ENCODE measurements around the gene PALLD. TPM values are rescaled to one million over a fixed set of nuclear protein-coding genes. Genes with fewer than 3 reads are reported as not detected.
A peak's percentile ranks its signal among the peaks of the same experiment; 100 is the strongest.

PALLD gene
- total RNA-seq, 1 experiment from 2014 or later, result 166 TPM

DNA sequence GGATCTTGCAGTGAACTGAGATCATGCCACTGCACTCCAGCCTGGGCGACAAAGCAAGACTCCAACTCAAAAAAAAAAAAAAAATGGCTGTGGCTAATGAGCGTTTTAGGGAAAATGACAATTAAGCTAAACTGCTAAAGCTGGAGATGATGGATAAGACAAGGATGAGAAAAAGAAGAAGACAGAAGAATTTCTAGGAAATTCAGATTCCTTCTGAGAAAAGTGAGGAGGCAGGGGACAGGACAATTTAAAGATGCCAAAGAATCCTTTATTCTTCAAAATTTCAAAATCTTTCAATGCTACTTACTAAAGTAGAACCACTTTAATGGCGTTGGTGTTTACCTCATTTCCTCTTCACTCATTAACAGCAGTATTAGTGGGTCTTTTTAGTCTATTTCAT is 7.7 kb downstream of the PALLD start:
- Histone ChIP-seq H3K9me2 (ENCODE audit: insufficient read depth) (no peaks in the 10 kb centered on the region), H4K20me1 (ENCODE audit: insufficient read depth) (0 out of 2 replicates have a peak, but pooled peaks cover 8% of the 10 kb centered on the region), H3K4me3 (replicated peaks in 1 of 2; ENCODE audit: low read depth in 1 of 2, low read length in 2 of 2) (no peak overlapping the region), H3K9ac (ENCODE audit: low read length) (no peak overlapping the region), H3K4me2 (ENCODE audit: low read length) (no peak overlapping the region), H3K27ac (ENCODE audit: low read depth, low read length) (no peak overlapping the region), H2AFZ (ENCODE audit: low read depth, low read length, poor library complexity, severe bottlenecking) (no peak overlapping the region), H3K27me3 (ENCODE audit: insufficient read depth, low read length) (no peaks in the 10 kb centered on the region), H3K9me3 (ENCODE audit: control insufficient read depth in 1 of 2, insufficient read depth in 1 of 2, low read depth in 1 of 2, low read length in 2 of 2) (no peaks in the 10 kb centered on the region), H3K79me2 (ENCODE audit: insufficient read depth, low read length) (peaks cover 97% of the 10 kb centered on the region), H3K4me1 (ENCODE audit: control insufficient read depth in 1 of 2, insufficient read depth in 2 of 2, low read length in 2 of 2) (peaks cover 44 to 90% of the 10 kb centered on the region in 2 experiments), H3K36me3 (ENCODE audit: control insufficient read depth in 1 of 2, insufficient read depth in 2 of 2, low read length in 2 of 2) (peaks cover 2 to 16% of the 10 kb centered on the region in 2 experiments; a peak in 2 of 4 replicates)
- ChIA-PET POLR2A (no interaction called here), RAD21 (ENCODE audit: low non-redundant PET in 1 of 2, low total read pairs in 2 of 2, uncharacterized antibody in 2 of 2, unreplicated experiment in 2 of 2) (no interaction called here), CTCF (interaction anchor here (1.2 kb wide), 1 partner anchor 10 kb away, joined by 4 read pairs; no protein-coding TSS in a partner anchor)
- ATAC-seq (no peak), DNase-seq (ENCODE audit: low read depth, low spot score) (no peak)
- intact Hi-C loops (cut with micrococcal nuclease), result no loop called here
- BruUV-seq (replicated peaks), result no TSS peak
- TF ChIP-seq, protein P1, sequence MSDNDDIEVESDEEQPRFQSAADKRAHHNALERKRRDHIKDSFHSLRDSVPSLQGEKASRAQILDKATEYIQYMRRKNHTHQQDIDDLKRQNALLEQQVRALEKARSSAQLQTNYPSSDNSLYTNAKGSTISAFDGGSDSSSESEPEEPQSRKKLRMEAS (IDR thresholded peaks at IDR 0.05), result no peak
- TF ChIP-seq, protein P2, sequence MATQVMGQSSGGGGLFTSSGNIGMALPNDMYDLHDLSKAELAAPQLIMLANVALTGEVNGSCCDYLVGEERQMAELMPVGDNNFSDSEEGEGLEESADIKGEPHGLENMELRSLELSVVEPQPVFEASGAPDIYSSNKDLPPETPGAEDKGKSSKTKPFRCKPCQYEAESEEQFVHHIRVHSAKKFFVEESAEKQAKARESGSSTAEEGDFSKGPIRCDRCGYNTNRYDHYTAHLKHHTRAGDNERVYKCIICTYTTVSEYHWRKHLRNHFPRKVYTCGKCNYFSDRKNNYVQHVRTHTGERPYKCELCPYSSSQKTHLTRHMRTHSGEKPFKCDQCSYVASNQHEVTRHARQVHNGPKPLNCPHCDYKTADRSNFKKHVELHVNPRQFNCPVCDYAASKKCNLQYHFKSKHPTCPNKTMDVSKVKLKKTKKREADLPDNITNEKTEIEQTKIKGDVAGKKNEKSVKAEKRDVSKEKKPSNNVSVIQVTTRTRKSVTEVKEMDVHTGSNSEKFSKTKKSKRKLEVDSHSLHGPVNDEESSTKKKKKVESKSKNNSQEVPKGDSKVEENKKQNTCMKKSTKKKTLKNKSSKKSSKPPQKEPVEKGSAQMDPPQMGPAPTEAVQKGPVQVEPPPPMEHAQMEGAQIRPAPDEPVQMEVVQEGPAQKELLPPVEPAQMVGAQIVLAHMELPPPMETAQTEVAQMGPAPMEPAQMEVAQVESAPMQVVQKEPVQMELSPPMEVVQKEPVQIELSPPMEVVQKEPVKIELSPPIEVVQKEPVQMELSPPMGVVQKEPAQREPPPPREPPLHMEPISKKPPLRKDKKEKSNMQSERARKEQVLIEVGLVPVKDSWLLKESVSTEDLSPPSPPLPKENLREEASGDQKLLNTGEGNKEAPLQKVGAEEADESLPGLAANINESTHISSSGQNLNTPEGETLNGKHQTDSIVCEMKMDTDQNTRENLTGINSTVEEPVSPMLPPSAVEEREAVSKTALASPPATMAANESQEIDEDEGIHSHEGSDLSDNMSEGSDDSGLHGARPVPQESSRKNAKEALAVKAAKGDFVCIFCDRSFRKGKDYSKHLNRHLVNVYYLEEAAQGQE (IDR thresholded peaks at IDR 0.05; ENCODE audit: low read depth), result no peak
- no peak for TF ChIP-seq YY1 (IDR thresholded peaks at IDR 0.05; ENCODE audit: extremely low read depth, insufficient replicate concordance, low read depth, low read length)
- TF ChIP-seq EGR1 (IDR thresholded peaks at IDR 0.05; ENCODE audit: low read depth), result no peak
- no peak for TF ChIP-seq CEBPB (IDR thresholded peaks at IDR 0.05; ENCODE audit: low read depth)

DNA sequence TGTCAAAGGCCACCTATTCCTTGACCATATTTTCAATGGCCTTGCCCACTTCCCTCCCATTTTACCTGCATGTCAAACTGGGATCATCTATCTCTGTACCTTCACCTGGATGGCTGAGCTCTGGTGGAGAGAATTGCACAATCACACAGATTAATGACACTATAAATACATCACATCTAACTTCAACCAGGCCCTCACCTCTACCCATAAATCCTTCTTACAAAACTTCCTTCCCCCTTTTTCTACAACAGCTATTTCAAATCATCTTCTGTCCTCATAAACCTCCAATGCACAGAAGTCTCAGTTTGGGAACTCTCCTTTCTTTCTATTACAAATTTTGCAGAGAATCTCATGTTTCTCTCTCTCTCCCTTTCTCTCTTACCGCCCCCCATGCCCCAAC is 9.2 kb downstream of the PALLD start:
- Histone ChIP-seq H3K4me2 (ENCODE audit: low read length) (no peak overlapping the region), H3K36me3 (ENCODE audit: control insufficient read depth in 1 of 2, insufficient read depth in 2 of 2, low read length in 2 of 2) (peaks cover 2 to 22% of the 10 kb centered on the region in 2 experiments; a peak in 2 of 4 replicates), H4K20me1 (ENCODE audit: insufficient read depth) (0 out of 2 replicates have a peak, but pooled peaks cover 8% of the 10 kb centered on the region), H3K9ac (ENCODE audit: low read length) (no peak overlapping the region), H3K79me2 (ENCODE audit: insufficient read depth, low read length) (peaks cover 97% of the 10 kb centered on the region), H2AFZ (ENCODE audit: low read depth, low read length, poor library complexity, severe bottlenecking) (no peak overlapping the region), H3K9me3 (ENCODE audit: control insufficient read depth in 1 of 2, insufficient read depth in 1 of 2, low read depth in 1 of 2, low read length in 2 of 2) (no peaks in the 10 kb centered on the region), H3K27me3 (ENCODE audit: insufficient read depth, low read length) (no peaks in the 10 kb centered on the region), H3K4me1 (ENCODE audit: control insufficient read depth in 1 of 2, insufficient read depth in 2 of 2, low read length in 2 of 2) (peaks cover 37 to 88% of the 10 kb centered on the region in 2 experiments; a peak in 3 of 4 replicates), H3K4me3 (replicated peaks in 1 of 2; ENCODE audit: low read depth in 1 of 2, low read length in 2 of 2) (no peak overlapping the region), H3K9me2 (ENCODE audit: insufficient read depth) (no peaks in the 10 kb centered on the region), H3K27ac (ENCODE audit: low read depth, low read length) (peak overlapping the region; percentile 9; the same call in 1 of the 2 replicates)
- intact Hi-C loops (cut with micrococcal nuclease), result no loop called here
- ATAC-seq (no peak), DNase-seq (ENCODE audit: low read depth, low spot score) (no peak)
- RAD21 ChIA-PET (ENCODE audit: low non-redundant PET in 1 of 2, low total read pairs in 2 of 2, uncharacterized antibody in 2 of 2, unreplicated experiment in 2 of 2), result no interaction called here
- POLR2A ChIA-PET, result no interaction called here
- BruUV-seq (replicated peaks), result no TSS peak
- TF ChIP-seq CEBPB (IDR thresholded peaks at IDR 0.05; ENCODE audit: low read depth), result peak; percentile 84
- no peak for TF ChIP-seq ZNF274 (IDR thresholded peaks at IDR 0.05; ENCODE audit: low read depth, low read length)
- CTCF ChIA-PET, result no interaction called here
